ENCODE measurements around the gene UBE2B.

UBE2B gene

DNA sequence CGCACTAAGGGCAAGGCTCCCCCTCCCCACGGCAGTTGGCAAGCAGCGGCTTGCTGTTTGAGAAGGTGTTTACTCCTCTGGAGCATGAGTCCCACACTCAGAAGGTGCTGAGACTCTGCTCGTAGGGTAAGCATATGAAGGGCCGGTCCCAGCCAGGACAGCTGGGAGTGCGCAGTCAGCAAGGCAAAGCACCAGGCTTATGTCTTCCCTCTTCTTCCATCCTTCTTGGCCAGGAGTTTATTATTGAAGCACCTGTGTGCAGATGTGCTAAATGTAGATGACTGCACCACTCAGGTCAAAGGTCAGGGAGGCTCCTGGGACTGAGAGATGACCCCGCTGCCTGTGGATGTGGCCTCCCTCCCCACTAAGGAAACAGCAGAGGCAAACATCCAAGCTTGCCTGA, 67.4 kb downstream of the UBE2B start:
- DNase-seq, result no peak

GRCh38 chr5:134439210-134439654, 67.9 kb downstream of the UBE2B start:
- no peak for DNase-seq

- DNase-seq, result no peak
Observed at GRCh38 chr5:134440201-134440755, 68.9 kb downstream of the UBE2B start.
